A549 (cell line): ENCODE data around the gene MYO3A.

ENCODE experiments used
- CHD4 ChIP-seq: fragments of 200-600 bp; sonication (generic); IDR thresholded peaks from 2 replicates; pipeline ENCODE4 v1.6.1; 2016; ENCODE audit warnings: antibody characterized with exemption, mild to moderate bottlenecking, borderline replicate concordance
- CTCF ChIP-seq: fragments of >200 bp; sonication (Bioruptor Twin); formaldehyde crosslinking; IDR thresholded peaks from 3 replicates; pipeline ENCODE4 v1.5.1; 2016
- JUN ChIP-seq, 2 experiments: fragments of >200 bp; sonication (Bioruptor Twin); formaldehyde crosslinking; IDR thresholded peaks; 2 replicates in 1 of 2; 3 replicates in 1 of 2; pipeline ENCODE4 v1.6.1; 2016 to 2017
- POLR2A ChIP-seq: IDR thresholded peaks from 2 replicates; pipeline ENCODE4 v1.6.1; 2012; ENCODE audit warnings: mild to moderate bottlenecking, low read length
- POLR2AphosphoS2 ChIP-seq: conservative IDR thresholded peaks from 2 replicates; pipeline ENCODE4 v1.6.1; 2012; ENCODE audit warnings: low read length, improper control_type of control experiment, inconsistent platforms
- RCOR1 ChIP-seq: fragments of 150-350 bp; IDR thresholded peaks from 2 replicates; pipeline ENCODE4 v1.6.1; 2014; ENCODE audit warnings: antibody characterized with exemption, low read length, low read depth
- ZNF302 ChIP-seq: fragments of 250-450 bp; sonication (Bioruptor Pico); IDR thresholded peaks from 2 replicates; pipeline ENCODE4 v1.9.0; 2021; ENCODE audit warnings: inconsistent platforms, mild to moderate bottlenecking, moderate library complexity
- TF ChIP-seq, protein P1 (sequence below): fragments of 250-450 bp; sonication (Bioruptor Pico); IDR thresholded peaks from 2 replicates; pipeline ENCODE4 v1.5.0; 2021; ENCODE audit warnings: mild to moderate bottlenecking, moderate library complexity, borderline replicate concordance
- TF ChIP-seq, protein P2 (sequence below): IDR thresholded peaks from 2 replicates; pipeline ENCODE4 v1.6.1; 2012

DNA sequence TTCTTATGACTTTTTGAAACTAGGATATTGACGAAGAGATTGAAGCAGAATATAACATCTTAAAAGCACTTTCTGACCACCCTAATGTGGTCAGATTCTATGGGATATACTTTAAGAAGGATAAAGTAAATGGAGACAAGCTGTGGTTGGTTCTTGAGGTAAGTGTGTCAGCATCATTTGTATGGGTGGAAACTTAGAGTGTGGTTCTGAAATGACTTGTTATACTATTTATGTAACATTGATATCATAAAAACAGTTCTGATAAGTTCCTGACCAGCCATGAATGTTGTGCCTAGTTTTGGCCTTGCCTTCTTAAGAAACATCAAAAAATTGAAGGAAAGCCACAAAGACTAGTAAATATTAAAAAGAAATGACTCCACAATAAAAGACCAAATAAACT, 20.8 kb downstream of the MYO3A start:
- TF ChIP-seq, protein P1, sequence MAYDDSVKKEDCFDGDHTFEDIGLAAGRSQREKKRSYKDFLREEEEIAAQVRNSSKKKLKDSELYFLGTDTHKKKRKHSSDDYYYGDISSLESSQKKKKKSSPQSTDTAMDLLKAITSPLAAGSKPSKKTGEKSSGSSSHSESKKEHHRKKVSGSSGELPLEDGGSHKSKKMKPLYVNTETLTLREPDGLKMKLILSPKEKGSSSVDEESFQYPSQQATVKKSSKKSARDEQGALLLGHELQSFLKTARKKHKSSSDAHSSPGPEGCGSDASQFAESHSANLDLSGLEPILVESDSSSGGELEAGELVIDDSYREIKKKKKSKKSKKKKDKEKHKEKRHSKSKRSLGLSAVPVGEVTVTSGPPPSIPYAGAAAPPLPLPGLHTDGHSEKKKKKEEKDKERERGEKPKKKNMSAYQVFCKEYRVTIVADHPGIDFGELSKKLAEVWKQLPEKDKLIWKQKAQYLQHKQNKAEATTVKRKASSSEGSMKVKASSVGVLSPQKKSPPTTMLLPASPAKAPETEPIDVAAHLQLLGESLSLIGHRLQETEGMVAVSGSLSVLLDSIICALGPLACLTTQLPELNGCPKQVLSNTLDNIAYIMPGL (CRISPR knock-in tag): no peak
- TF ChIP-seq ZNF302 (CRISPR knock-in tag) (no peak), POLR2AphosphoS2 (no peak), CTCF (no peak), POLR2A (no peak), RCOR1 (no peak), CHD4 (no peak), JUN (IDR thresholded peaks at IDR 0.05) (no peak)
- TF ChIP-seq, protein P2, sequence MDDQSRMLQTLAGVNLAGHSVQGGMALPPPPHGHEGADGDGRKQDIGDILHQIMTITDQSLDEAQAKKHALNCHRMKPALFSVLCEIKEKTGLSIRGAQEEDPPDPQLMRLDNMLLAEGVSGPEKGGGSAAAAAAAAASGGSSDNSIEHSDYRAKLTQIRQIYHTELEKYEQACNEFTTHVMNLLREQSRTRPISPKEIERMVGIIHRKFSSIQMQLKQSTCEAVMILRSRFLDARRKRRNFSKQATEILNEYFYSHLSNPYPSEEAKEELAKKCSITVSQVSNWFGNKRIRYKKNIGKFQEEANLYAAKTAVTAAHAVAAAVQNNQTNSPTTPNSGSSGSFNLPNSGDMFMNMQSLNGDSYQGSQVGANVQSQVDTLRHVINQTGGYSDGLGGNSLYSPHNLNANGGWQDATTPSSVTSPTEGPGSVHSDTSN: no peak
